K562 (cell line): ENCODE data around the gene TRIM2. TPM values are rescaled to one million over a fixed set of nuclear protein-coding genes. Genes with fewer than 3 reads are reported as not detected.

Experiments used
- ATAC-seq: fragments of 200-7000 bp; cut with Tn5 transposase; 3 replicates; pipeline ENCODE4 v1.9.1; 2020; ENCODE audit warnings: moderate library complexity
- BruUV-seq: library from RNA; stranded (reverse); fragments of 400-500 nt; replicated peaks from 2 replicates; lab custom pipeline; 2021; lab: Mats Ljungman, UMichigan
- CTCF ChIA-PET: fragments of 300-600 bp; formaldehyde crosslinking; extraction: SDS; loops from one replicate; lab custom pipeline; 2021; ENCODE audit warnings: low intra/inter-chr PET ratio; lab: Yijun Ruan, JAX
- POLR2A ChIA-PET: fragments of 300-600, 350-650 bp; sonication (Branson Sonifier 250); formaldehyde crosslinking; extraction: SDS; loops from one replicate; lab custom pipeline; 2021; ENCODE audit warnings: antibody characterized with exemption, inconsistent platforms; lab: Yijun Ruan, JAX
- DNase-seq, 4 experiments: peaks; one replicate each; pipeline versions ENCODE4 v3.0.0 to v3.0.0-alpha.2; 2011 to 2018; ENCODE audit warnings: low spot score in 3 of 4, mixed read lengths in 3 of 4; ENCODE audit errors: extremely low read depth in 1 of 4
- FAIRE-seq: peaks from 2 replicates; lab custom pipeline; 2011; peaks lifted over from hg19 to GRCh38; lab: Jason Lieb, UNC
- H2AFZ ChIP-seq: 2 replicates; pipeline ENCODE4 v1.6.0; 2011; ENCODE audit warnings: low read depth, low read length, control low read depth, inconsistent platforms
- H3K27ac ChIP-seq: fragments of 200-600 bp; 3 replicates; pipeline ENCODE4 v1.8.0; 2011; ENCODE audit warnings: low read depth, mild to moderate bottlenecking, control low read depth, inconsistent platforms, low read length, moderate library complexity, mixed read lengths; ENCODE audit errors: extremely low read depth
- H3K27me3 ChIP-seq, 2 experiments: fragments of 300-600 bp in 1 of 2; 2 replicates in 1 of 2; 3 replicates in 1 of 2; pipeline versions ENCODE4 v1.6.0 to v1.8.0; 2011; ENCODE audit warnings: inconsistent platforms in 2 of 2, low read length in 2 of 2, mild to moderate bottlenecking in 1 of 2, mixed read lengths in 1 of 2, moderate library complexity in 1 of 2; ENCODE audit not compliant: control insufficient read depth in 2 of 2, insufficient read depth in 2 of 2
- H3K36me3 ChIP-seq: fragments of 300-600 bp; 3 replicates; pipeline ENCODE4 v1.8.0; 2011; ENCODE audit warnings: mild to moderate bottlenecking, low read length, inconsistent platforms; ENCODE audit not compliant: control insufficient read depth, insufficient read depth
- H3K4me1 ChIP-seq, 2 experiments: fragments of 200-600 bp in 1 of 2; replicated peaks in 1 of 2; 2 replicates in 1 of 2; 3 replicates in 1 of 2; pipeline versions ENCODE4 v1.5.1 to v1.8.0; 2011; ENCODE audit warnings: inconsistent platforms in 2 of 2, low read length in 2 of 2, mild to moderate bottlenecking in 1 of 2, mixed read lengths in 1 of 2, moderate library complexity in 1 of 2; ENCODE audit not compliant: control insufficient read depth in 2 of 2, insufficient read depth in 2 of 2
- H3K4me2 ChIP-seq: 2 replicates; pipeline ENCODE4 v1.6.1; 2011; ENCODE audit warnings: low read length, control low read depth, inconsistent platforms, mixed read lengths; ENCODE audit not compliant: insufficient read depth
- H3K4me3 ChIP-seq: fragments of 200-600 bp; sonication (generic), shearing (Covaris generic); 2 replicates; pipeline ENCODE4 v1.5.1; 2016; ENCODE audit warnings: control low read depth, inconsistent platforms
- H3K79me2 ChIP-seq: fragments of 200-600 bp; 3 replicates; pipeline ENCODE4 v1.8.0; 2011; ENCODE audit warnings: low read length, inconsistent platforms; ENCODE audit not compliant: control insufficient read depth, insufficient read depth
- H3K9ac ChIP-seq, 2 experiments: 2 replicates each; pipeline versions ENCODE4 v1.6.0 to v1.6.1; 2011; ENCODE audit warnings: low read depth in 2 of 2, low read length in 2 of 2, control low read depth in 1 of 2, inconsistent platforms in 1 of 2, mild to moderate bottlenecking in 1 of 2, mixed read lengths in 1 of 2; ENCODE audit not compliant: insufficient read depth in 1 of 2
- H3K9me1 ChIP-seq: one replicate; pipeline ENCODE4 v1.6.0; 2011; ENCODE audit warnings: inconsistent platforms, mild to moderate bottlenecking, low read length, moderate library complexity; ENCODE audit not compliant: control insufficient read depth, insufficient read depth
- H3K9me3 ChIP-seq: replicated peaks from 2 replicates; pipeline ENCODE4 v1.5.1; 2011; ENCODE audit warnings: low read depth, low read length, inconsistent platforms; ENCODE audit not compliant: control insufficient read depth, insufficient read depth
- H4K20me1 ChIP-seq: replicated peaks from 2 replicates; pipeline ENCODE4 v1.6.1; 2011; ENCODE audit warnings: low read length, inconsistent platforms, mixed read lengths; ENCODE audit not compliant: control insufficient read depth, insufficient read depth
- ETV6 ChIP-seq, 3 experiments: fragments of 150-350 bp in 1 of 3; sonication (generic) in 1 of 3; formaldehyde crosslinking in 1 of 3; IDR thresholded peaks; 2 replicates each; pipeline versions ENCODE4 v1.6.1 to v1.8.0; 2014 to 2022; ENCODE audit warnings: borderline replicate concordance in 2 of 3, low read depth in 2 of 3, antibody characterized with exemption in 1 of 3, low read length in 1 of 3, mild to moderate bottlenecking in 1 of 3, missing genetic modification reagents in 1 of 3
- HES1 ChIP-seq: fragments of 450-650 bp; IDR thresholded peaks from 2 replicates; pipeline ENCODE4 v1.6.1; 2016; ENCODE audit warnings: low read depth, mild to moderate bottlenecking, moderate library complexity
- RCOR1 ChIP-seq, 2 experiments: IDR thresholded peaks; 2 replicates each; pipeline ENCODE4 v1.6.1; 2012; ENCODE audit warnings: low read depth in 2 of 2, low read length in 2 of 2, borderline replicate concordance in 1 of 2, improper control_type of control experiment in 1 of 2
- SMARCE1 ChIP-seq: fragments of 450-650 bp; IDR thresholded peaks from 2 replicates; pipeline ENCODE4 v1.7.1; 2016; ENCODE audit warnings: mild to moderate bottlenecking
- WGBS: fragments of 100-300 bp; shearing (Covaris generic); methylation state at CpG from one replicate; pipeline ENCODE4 v1.1.6; 2016; ENCODE audit warnings: low coverage, mixed read lengths; ENCODE audit not compliant: insufficient coverage; ENCODE audit errors: missing lambda C conversion rate; 5-methylcytosine and 5-hydroxymethylcytosine counted together
- in situ Hi-C: fragments of 300-500 bp; cut with MboI; formaldehyde crosslinking; loops from 4 replicates; pipeline ENCODE4 v1.15.0; 2018; ENCODE audit warnings: inconsistent platforms, mixed read lengths
- intact Hi-C: fragments of 100-400 bp; cut with micrococcal nuclease; formaldehyde crosslinking; loops from 2 replicates; pipeline ENCODE4 v1.14.2; 2022
- polyA plus RNA-seq, 8 experiments: library from polyadenylated mRNA; depleted of rRNA in 4 of 8; stranded (reverse) in 5 of 8; unstranded in 3 of 8; fragments of >200 nt; fragmentation: Nextera tagmentation in 2 of 8; fragmentation: Illumina TruSeq in 1 of 8; extraction: Ambion mirVana in 2 of 8; extraction: Trizol in 1 of 8; gene quantifications; 2 replicates each; pipeline versions ENCODE4 v1.2.1 to v1.2.3, GENCODE V29; 2011 to 2014; ENCODE audit warnings: inconsistent platforms in 1 of 8, missing spikeins in 1 of 8
- small RNA-seq: library from RNA; depleted of rRNA; stranded (forward); fragments of <200 nt; gene quantifications from one replicate; pipeline ENCODE3, GENCODE V24; 2014
- total RNA-seq, 7 experiments: library from RNA; depleted of rRNA in 6 of 7; stranded (reverse); fragments of >200 nt in 6 of 7; fragmentation: Illumina TruSeq in 2 of 7; extraction: Trizol in 2 of 7; gene quantifications; 2 replicates each; pipeline versions ENCODE4 v1.2.1 to v1.2.3, GENCODE V29; 2011 to 2021; ENCODE audit warnings: low replicate concordance in 1 of 7

Gene TRIM2
- total and polyA plus RNA-seq, 9 of the 15 experiments (the other 6 are each of a cell fraction or from before 2014, with no cell fraction given) = 0.01 to 0.41 (median 0.13) TPM; not detected in 1

GRCh38 chr4:153387981-153388380, 183.7 kb downstream of the TRIM2 start:
- no peaks in the 10 kb centered on the region for H3K9me3 ChIP-seq
- no peak for ATAC-seq
- H3K4me3 ChIP-seq = no peak overlapping the region
- no peak for FAIRE-seq
- peaks cover 25% of the 10 kb centered on the region; the same call in 2 of the 3 replicates for H3K36me3 ChIP-seq
- in situ Hi-C loops = no loop called here
- no peaks in the 10 kb centered on the region for H3K4me1 ChIP-seq
- H4K20me1 ChIP-seq = no peaks in the 10 kb centered on the region
- H3K4me2 ChIP-seq = no peak overlapping the region
- 94% methylated on average over 4 of the region's 4 CpGs for WGBS
- no peak overlapping the region for H3K9ac ChIP-seq
- H3K27me3 ChIP-seq = no peaks in the 10 kb centered on the region
- H2AFZ ChIP-seq = no peak overlapping the region
- TF ChIP-seq HES1 = no peak
- TF ChIP-seq RCOR1 (IDR thresholded peaks at IDR 0.05; ENCODE audit: borderline replicate concordance in 1 of 2, low read depth in 2 of 2, low read length in 2 of 2) = no peak
- TF ChIP-seq SMARCE1 = no peak
- TF ChIP-seq ETV6 (IDR thresholded peaks at IDR 0.05; ENCODE audit: borderline replicate concordance in 1 of 2, low read depth in 2 of 2, low read length in 1 of 2) = no peak
- TF ChIP-seq ETV6 (CRISPR knock-in tag; IDR thresholded peaks at IDR 0.05; ENCODE audit: borderline replicate concordance) = no peak
- TF ChIP-seq, all 486 proteins: peak for 0
- DNase-seq = no peak
- no TSS peak for BruUV-seq
- no peaks in the 10 kb centered on the region; the same call in 2 of the 3 replicates for H3K79me2 ChIP-seq
- intact Hi-C loops = no loop called here
- ChIA-PET CTCF (no interaction called here), POLR2A (no interaction called here)
- H3K9me1 ChIP-seq = no peaks in the 10 kb centered on the region
- no peak overlapping the region for H3K27ac ChIP-seq

Small RNA genes within 50 kb of the gene (small RNA-seq; reads per million reads assigned to genes)
- not detected for gene RF00019
- not detected for gene RN7SL419P
- gene RNU6-1196P = not detected

Other genes with a start within 250 kb of the TRIM2 start
- 43.9 and 46.4 TPM in 2 replicates for gene MND1, start 140.2 kb downstream of the TRIM2 start, total RNA-seq (2014; rRNA removed)
- 65.0 and 74.6 TPM in 2 replicates for gene MND1, start 140.2 kb downstream of the TRIM2 start, total RNA-seq (2014; rRNA removed; fragmentation: Illumina TruSeq; extraction: Trizol)
- gene MND1, start 140.2 kb downstream of the TRIM2 start, total RNA-seq (2015; rRNA removed; fragmentation: Illumina TruSeq; extraction: Trizol) = 52.4 and 55.4 TPM in 2 replicates
- 38.9 and 39.0 TPM in 2 replicates for gene MND1, start 140.2 kb downstream of the TRIM2 start, total RNA-seq (2021)
- gene MND1, start 140.2 kb downstream of the TRIM2 start, polyA plus RNA-seq (2011; rRNA removed) = 25.9 and 35.3 TPM in 2 replicates
- gene MND1, start 140.2 kb downstream of the TRIM2 start, polyA plus RNA-seq (2014; fragmentation: Illumina TruSeq; extraction: Trizol) = 78.2 and 94.1 TPM in 2 replicates
- 10 to 100 TPM; 59.9 to 74.8 TPM for gene MND1, start 140.2 kb downstream of the TRIM2 start, polyA plus RNA-seq (2014; fragmentation: Nextera tagmentation; extraction: Ambion mirVana)
- 54.5 and 74.2 TPM in 2 replicates for gene MND1, start 140.2 kb downstream of the TRIM2 start, polyA plus RNA-seq (2014; rRNA removed)